Activated gamma-delta T cell treated with anti-CD3 and anti-CD28 coated beads, Interleukin-2, amount 50 U/mL, for 16 hours (primary cell): Measurements from ENCODE around the gene ABCC4.

Experiments used
- DNase-seq: peaks from one replicate; pipeline ENCODE4 v3.0.0-alpha.2; 2020; ENCODE audit warnings: low read depth

Gene ABCC4, protein sequence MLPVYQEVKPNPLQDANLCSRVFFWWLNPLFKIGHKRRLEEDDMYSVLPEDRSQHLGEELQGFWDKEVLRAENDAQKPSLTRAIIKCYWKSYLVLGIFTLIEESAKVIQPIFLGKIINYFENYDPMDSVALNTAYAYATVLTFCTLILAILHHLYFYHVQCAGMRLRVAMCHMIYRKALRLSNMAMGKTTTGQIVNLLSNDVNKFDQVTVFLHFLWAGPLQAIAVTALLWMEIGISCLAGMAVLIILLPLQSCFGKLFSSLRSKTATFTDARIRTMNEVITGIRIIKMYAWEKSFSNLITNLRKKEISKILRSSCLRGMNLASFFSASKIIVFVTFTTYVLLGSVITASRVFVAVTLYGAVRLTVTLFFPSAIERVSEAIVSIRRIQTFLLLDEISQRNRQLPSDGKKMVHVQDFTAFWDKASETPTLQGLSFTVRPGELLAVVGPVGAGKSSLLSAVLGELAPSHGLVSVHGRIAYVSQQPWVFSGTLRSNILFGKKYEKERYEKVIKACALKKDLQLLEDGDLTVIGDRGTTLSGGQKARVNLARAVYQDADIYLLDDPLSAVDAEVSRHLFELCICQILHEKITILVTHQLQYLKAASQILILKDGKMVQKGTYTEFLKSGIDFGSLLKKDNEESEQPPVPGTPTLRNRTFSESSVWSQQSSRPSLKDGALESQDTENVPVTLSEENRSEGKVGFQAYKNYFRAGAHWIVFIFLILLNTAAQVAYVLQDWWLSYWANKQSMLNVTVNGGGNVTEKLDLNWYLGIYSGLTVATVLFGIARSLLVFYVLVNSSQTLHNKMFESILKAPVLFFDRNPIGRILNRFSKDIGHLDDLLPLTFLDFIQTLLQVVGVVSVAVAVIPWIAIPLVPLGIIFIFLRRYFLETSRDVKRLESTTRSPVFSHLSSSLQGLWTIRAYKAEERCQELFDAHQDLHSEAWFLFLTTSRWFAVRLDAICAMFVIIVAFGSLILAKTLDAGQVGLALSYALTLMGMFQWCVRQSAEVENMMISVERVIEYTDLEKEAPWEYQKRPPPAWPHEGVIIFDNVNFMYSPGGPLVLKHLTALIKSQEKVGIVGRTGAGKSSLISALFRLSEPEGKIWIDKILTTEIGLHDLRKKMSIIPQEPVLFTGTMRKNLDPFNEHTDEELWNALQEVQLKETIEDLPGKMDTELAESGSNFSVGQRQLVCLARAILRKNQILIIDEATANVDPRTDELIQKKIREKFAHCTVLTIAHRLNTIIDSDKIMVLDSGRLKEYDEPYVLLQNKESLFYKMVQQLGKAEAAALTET (N-terminal part only)

DNA sequence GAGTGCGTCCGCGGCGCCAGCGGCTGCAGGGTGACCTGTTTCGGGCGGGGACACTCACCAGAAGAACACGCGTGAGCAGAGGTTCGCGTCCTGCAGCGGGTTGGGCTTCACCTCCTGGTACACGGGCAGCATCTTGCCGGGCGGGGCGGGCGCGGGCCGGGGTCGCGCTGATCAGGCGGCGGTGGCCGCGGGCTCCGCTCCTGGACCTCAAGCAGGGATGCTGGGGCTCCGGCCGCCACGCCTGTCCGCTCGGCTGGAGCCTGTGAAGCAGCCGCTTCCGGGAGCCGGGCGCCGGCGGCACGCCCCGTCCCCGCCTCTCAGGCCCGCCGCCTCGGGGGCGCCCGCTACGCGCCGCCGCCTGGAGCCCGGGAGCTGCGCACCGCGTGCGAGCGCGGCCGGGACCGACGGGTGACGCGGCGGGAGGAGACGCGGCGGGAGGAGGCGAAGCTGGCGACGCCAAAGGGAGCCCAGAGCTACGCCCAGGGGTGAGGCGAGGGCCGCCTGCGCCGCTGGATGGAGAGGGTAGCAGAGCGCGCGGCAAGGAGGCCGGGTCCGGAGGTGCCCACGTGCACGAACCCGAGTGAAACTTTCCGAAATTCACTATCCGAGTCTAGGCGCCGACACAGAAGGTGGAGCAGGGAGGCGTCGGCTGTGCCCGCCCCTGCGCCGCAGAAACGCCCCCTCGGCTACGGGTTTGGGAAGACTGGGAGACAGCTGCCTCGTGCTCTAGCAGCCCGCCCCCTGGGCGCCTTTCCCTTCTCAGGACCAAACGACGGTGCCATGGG, at the start of gene ABCC4:
TSS of gene ABCC4 (minus strand) at position 269 of the 785 bp plus-strand sequence. CDS start at position 132, 137 bp downstream.
- peak; percentile 20 for DNase-seq

DNA sequence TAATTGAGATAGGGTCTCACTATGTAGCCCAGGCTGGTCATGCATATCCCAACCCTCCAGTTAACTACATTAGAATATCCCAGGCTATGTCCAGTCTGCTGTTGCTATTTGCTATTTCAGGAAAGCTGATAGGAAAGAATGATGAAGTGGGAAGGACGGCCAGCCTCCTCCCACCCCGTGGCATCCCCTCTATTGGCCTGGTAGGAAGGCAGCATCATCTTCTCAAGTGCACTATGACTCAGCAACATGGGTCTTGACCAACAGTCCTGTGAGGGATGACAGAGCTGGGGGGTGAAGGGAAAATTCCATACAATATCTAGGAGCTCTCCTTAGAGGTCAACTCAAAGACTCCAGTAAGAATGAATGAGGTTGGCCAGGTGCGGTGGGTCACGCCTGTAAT, 48.0 kb upstream of the ABCC4 start:
- no peak for DNase-seq

GRCh38 chr13:95343944-95344343, 42.7 kb upstream of the ABCC4 start:
- DNase-seq: no peak

- no peak for DNase-seq
Observed at GRCh38 chr13:95341441-95341840, 40.2 kb upstream of the ABCC4 start.

DNA sequence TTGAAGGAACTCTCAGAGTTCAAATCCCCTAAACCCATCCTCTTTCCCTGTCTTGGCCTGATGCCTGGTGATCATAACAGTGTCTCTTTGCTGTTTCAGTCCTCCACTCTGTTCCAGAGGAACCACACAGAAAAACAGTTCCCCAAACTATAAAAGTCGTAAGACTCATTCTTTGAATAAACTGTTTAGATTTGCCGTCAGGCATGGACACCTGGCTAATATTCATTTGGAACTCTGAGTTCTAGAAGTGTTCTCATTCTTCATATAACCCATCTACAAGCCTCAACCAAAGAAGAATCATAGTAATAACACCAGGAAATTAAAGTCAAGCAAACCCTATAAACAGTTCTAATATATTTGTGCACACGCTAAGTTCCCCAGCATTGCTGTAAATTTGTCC, 37.7 kb upstream of the ABCC4 start:
- DNase-seq: no peak

- no peak for DNase-seq
Observed at GRCh38 chr13:95337597-95337996, 36.3 kb upstream of the ABCC4 start.

- no peak for DNase-seq
Observed at GRCh38 chr13:95335667-95336066, 34.4 kb upstream of the ABCC4 start.

GRCh38 chr13:95328386-95328785, 27.1 kb upstream of the ABCC4 start:
- no peak for DNase-seq

DNA sequence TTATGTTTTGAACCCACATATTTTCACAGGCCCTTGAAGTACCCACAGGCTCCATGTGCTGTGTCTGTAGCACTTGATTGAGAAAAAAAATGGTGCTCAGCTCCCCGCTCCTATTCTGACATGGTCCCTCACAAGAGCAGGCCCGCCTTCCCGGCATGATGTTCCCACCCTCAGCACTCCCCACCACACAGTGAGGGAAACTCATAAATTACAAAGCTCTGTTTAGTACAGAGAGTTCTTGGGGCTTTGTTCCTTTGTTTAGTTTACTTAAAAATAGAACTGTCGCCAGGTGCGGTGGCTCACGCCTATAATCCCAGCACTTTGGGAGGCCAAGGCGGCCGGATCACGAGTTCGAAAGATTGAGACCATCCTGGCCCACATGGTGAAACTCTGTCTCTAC, 25.9 kb upstream of the ABCC4 start:
- DNase-seq: no peak

GRCh38 chr13:95326695-95327094, 25.4 kb upstream of the ABCC4 start:
- DNase-seq: no peak

DNA sequence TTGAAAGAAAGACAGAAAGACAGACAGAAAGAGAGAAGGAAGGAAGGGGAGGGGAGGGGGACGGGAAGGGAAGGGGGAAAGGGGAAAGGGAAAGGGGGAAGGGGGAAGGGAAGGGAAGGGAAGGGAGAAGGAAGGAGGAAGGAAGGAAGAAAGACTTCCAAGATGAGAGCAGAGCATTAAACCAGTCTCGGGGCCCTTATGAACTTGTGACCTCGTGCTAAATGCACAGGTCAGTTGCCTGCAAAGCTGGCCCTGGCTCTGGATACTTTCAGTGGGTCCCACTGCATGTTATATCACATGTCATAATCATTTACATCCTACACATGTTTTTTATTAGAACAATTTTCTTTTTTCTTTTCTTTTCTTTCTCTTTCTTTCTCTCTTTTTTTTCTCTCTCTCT, 24.2 kb upstream of the ABCC4 start:
- DNase-seq: no peak

- no peak for DNase-seq
Observed at GRCh38 chr13:95323930-95324662, 22.8 kb upstream of the ABCC4 start.

DNA sequence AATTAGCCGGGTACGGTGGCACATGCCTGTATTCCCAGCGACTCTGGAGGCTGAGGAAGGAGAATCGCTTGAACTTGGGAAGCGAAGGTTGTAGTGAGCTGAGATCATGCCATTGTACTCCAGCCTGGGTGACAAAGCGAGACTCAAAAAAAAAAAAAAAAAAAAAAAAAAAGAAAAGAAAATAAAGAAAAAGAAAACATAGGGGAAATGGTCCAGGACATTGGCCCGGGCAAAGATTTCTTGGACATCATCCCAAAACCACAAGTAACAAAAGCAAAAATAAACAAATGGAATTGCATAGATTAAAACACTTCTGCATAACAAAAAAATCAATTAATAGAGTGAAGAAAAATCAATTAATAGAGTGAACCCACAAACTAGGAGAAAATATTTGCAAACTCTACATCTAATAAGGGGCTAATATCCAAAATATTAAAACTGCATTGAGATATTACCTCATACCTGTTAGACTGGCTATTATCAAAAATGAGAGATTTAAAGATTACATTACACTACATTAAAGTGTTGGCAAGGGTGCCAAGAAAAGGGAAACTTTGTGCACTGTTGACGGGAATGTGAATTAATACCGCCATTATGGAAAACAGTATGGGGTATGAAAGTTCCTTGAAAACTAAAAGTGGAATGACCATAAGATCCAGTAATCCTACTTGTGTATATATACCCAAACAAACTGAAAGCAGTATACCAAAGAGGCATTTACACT, 18.5 kb upstream of the ABCC4 start:
- DNase-seq: no peak

- no peak for DNase-seq
Observed at GRCh38 chr13:95317039-95317989, 16.1 kb upstream of the ABCC4 start.

GRCh38 chr13:95315752-95316151, 14.5 kb upstream of the ABCC4 start:
- DNase-seq: no peak

- no peak for DNase-seq
Observed at GRCh38 chr13:95307507-95307906, 6.3 kb upstream of the ABCC4 start.

- no peak for DNase-seq
Observed at GRCh38 chr13:95304453-95304852, 3.2 kb upstream of the ABCC4 start.

DNA sequence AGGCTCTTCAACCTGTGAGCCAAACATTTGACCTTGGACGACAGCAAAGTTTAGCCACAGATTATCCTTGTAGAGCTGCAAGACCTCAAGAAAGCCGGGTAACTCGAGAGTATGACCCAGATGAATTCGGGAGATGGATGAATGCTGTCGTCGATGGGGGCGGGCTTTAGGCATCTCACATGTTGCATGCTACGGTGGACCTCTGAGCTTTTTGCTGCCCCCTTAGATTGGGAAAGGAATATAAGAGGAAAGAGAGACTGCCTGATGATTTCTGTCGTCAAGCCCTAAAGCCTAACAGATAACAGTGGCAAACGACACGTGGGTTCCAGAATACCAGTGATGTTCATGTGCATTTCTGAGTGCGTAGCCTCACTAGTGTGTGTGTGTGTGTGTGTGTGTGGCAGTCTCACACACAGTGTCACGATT, 730 bp upstream of the ABCC4 start:
- no peak for DNase-seq
